ENCODE data around the gene PAGR1. TPM values are rescaled to one million over a fixed set of nuclear protein-coding genes. Genes with fewer than 3 reads are reported as not detected.

The PAGR1 gene
- total and polyA plus RNA-seq, 12 donors, result 9.6 to 35.1 (median 13.0) TPM

Other genes starting within 250 kb of the PAGR1 start
- 10 to 100 TPM in 1 of 10 donors, 1 to 10 TPM in 7, under 1 TPM in 2; 0.35 to 12.6 (median 1.8) TPM for gene SPN, start 152.9 kb upstream of the PAGR1 start, total RNA-seq
- under 1 TPM; 0.29 to 0.58 TPM for gene SPN, start 152.9 kb upstream of the PAGR1 start, polyA plus RNA-seq
- gene QPRT, start 137.0 kb upstream of the PAGR1 start, total RNA-seq, result 10 to 100 TPM; 16.0 to 34.1 (median 25.9) TPM
- 10 to 100 TPM in 1 of 2 donors, 1 to 10 TPM in 1; 3.8 to 13.8 TPM for gene QPRT, start 137.0 kb upstream of the PAGR1 start, polyA plus RNA-seq
- gene C16orf54, start 70.2 kb upstream of the PAGR1 start, total RNA-seq, result 1 to 10 TPM in 3 of 10 donors, under 1 TPM in 7; 0.18 to 3.3 (median 0.65) TPM
- under 1 TPM; 0.26 to 0.29 TPM for gene C16orf54, start 70.2 kb upstream of the PAGR1 start, polyA plus RNA-seq
- gene ZG16, start 37.9 kb upstream of the PAGR1 start, total RNA-seq, result not detected
- gene ZG16, start 37.9 kb upstream of the PAGR1 start, polyA plus RNA-seq, result under 1 TPM in 1 of 2 donors, not detected in 1; 0.01 TPM
- gene KIF22, start 25.4 kb upstream of the PAGR1 start, total RNA-seq, result 10 to 100 TPM; 28.6 to 48.2 (median 38.6) TPM
- gene KIF22, start 25.4 kb upstream of the PAGR1 start, polyA plus RNA-seq, result 100 to 1,000 TPM in 1 of 2 donors, 10 to 100 TPM in 1; 16.3 to 136 TPM
- gene MAZ, start 9.6 kb upstream of the PAGR1 start, total RNA-seq, result 100 to 1,000 TPM in 2 of 10 donors, 10 to 100 TPM in 8; 44.2 to 115 (median 60.5) TPM
- 100 to 1,000 TPM in 1 of 2 donors, 10 to 100 TPM in 1; 73.8 to 114 TPM for gene MAZ, start 9.6 kb upstream of the PAGR1 start, polyA plus RNA-seq
- 1 to 10 TPM in 8 of 10 donors, under 1 TPM in 2; 0.74 to 2.4 (median 1.1) TPM for gene PRRT2, start 4.0 kb upstream of the PAGR1 start, total RNA-seq
- 1 to 10 TPM in 1 of 2 donors, under 1 TPM in 1; 0.62 to 6.3 TPM for gene PRRT2, start 4.0 kb upstream of the PAGR1 start, polyA plus RNA-seq
- gene MVP, start 4.3 kb downstream of the PAGR1 start, total RNA-seq, result 100 to 1,000 TPM in 1 of 10 donors, 10 to 100 TPM in 9; 24.5 to 122 (median 37.4) TPM
- gene MVP, start 4.3 kb downstream of the PAGR1 start, polyA plus RNA-seq, result 10 to 100 TPM; 50.9 to 53.0 TPM
- 10 to 100 TPM; 61.8 to 87.0 (median 72.7) TPM for gene CDIPT, start 47.1 kb downstream of the PAGR1 start, total RNA-seq
- gene CDIPT, start 47.1 kb downstream of the PAGR1 start, polyA plus RNA-seq, result 10 to 100 TPM; 55.1 to 99.6 TPM
- 1 to 10 TPM in 2 of 10 donors, under 1 TPM in 8; 0.17 to 1.2 (median 0.73) TPM for gene SEZ6L2, start 83.4 kb downstream of the PAGR1 start, total RNA-seq
- gene SEZ6L2, start 83.4 kb downstream of the PAGR1 start, polyA plus RNA-seq, result under 1 TPM in 1 of 2 donors, not detected in 1; 0.61 TPM
- gene ASPHD1, start 84.3 kb downstream of the PAGR1 start, total RNA-seq, result 1 to 10 TPM in 1 of 10 donors, under 1 TPM in 5, not detected in 4; 0.20 to 1.1 (median 0.75) TPM
- under 1 TPM in 1 of 2 donors, not detected in 1; 0.28 TPM for gene ASPHD1, start 84.3 kb downstream of the PAGR1 start, polyA plus RNA-seq
- 1 to 10 TPM; 5.4 to 8.2 (median 7.3) TPM for gene KCTD13, start 110.1 kb downstream of the PAGR1 start, total RNA-seq
- gene KCTD13, start 110.1 kb downstream of the PAGR1 start, polyA plus RNA-seq, result 10 to 100 TPM in 1 of 2 donors, 1 to 10 TPM in 1; 5.2 to 18.0 TPM
- 100 to 1,000 TPM in 1 of 10 donors, 10 to 100 TPM in 9; 53.0 to 105 (median 67.1) TPM for gene TMEM219, start 145.9 kb downstream of the PAGR1 start, total RNA-seq
- gene TMEM219, start 145.9 kb downstream of the PAGR1 start, polyA plus RNA-seq, result 10 to 100 TPM; 80.4 to 85.9 TPM
- 10 to 100 TPM; 27.0 to 40.6 (median 32.7) TPM for gene TAOK2, start 157.7 kb downstream of the PAGR1 start, total RNA-seq
- gene TAOK2, start 157.7 kb downstream of the PAGR1 start, polyA plus RNA-seq, result 10 to 100 TPM; 27.6 to 50.4 TPM
- 10 to 100 TPM; 14.4 to 23.2 (median 17.1) TPM for gene HIRIP3, start 179.5 kb downstream of the PAGR1 start, total RNA-seq
- gene HIRIP3, start 179.5 kb downstream of the PAGR1 start, polyA plus RNA-seq, result 10 to 100 TPM; 17.9 to 22.4 TPM
- 10 to 100 TPM; 23.2 to 34.8 (median 30.6) TPM for gene INO80E, start 180.1 kb downstream of the PAGR1 start, total RNA-seq
- gene INO80E, start 180.1 kb downstream of the PAGR1 start, polyA plus RNA-seq, result 10 to 100 TPM; 63.2 to 80.4 TPM
- under 1 TPM in 4 of 10 donors, not detected in 6; 0.27 to 0.95 (median 0.48) TPM for gene DOC2A, start 194.9 kb downstream of the PAGR1 start, total RNA-seq
- gene DOC2A, start 194.9 kb downstream of the PAGR1 start, polyA plus RNA-seq, result 1 to 10 TPM in 1 of 2 donors, under 1 TPM in 1; 0.41 to 2.7 TPM
- not detected for gene C16orf92, start 207.0 kb downstream of the PAGR1 start, total RNA-seq
- gene C16orf92, start 207.0 kb downstream of the PAGR1 start, polyA plus RNA-seq, result not detected
- gene TLCD3B, start 215.1 kb downstream of the PAGR1 start, total RNA-seq, result not detected
- gene TLCD3B, start 215.1 kb downstream of the PAGR1 start, polyA plus RNA-seq, result under 1 TPM in 1 of 2 donors, not detected in 1; 0.29 TPM
- 1,000 to 10,000 TPM; 3,057 to 4,582 (median 3,914) TPM for gene ALDOA, start 249.6 kb downstream of the PAGR1 start, total RNA-seq
- 1,000 to 10,000 TPM; 2,873 to 3,079 TPM for gene ALDOA, start 249.6 kb downstream of the PAGR1 start, polyA plus RNA-seq